Activated T-cell treated with anti-CD3 and anti-CD28 coated beads for 24 hours (primary cell): Measurements from ENCODE around the gene SLC25A23.
"Not testable (repeated sequence)": the region's sequence is repeated elsewhere in the genome, so short reads cannot be mapped to it uniquely, and the experiment has no call there.

Source experiments
- DNase-seq: peaks from one replicate; pipeline ENCODE4 v3.0.0-alpha.2; 2020; ENCODE audit warnings: low read depth

Gene SLC25A23

GRCh38 chr19:6457958-6458694 is 1.5 kb downstream of the SLC25A23 start:
- no peak for DNase-seq

- no peak for DNase-seq
These were observed 3.7 kb downstream of the SLC25A23 start for GRCh38 chr19:6455924-6456323.

GRCh38 chr19:6453951-6454565 is 5.5 kb downstream of the SLC25A23 start:
- no peak for DNase-seq

GRCh38 chr19:6452899-6453298 is 6.7 kb downstream of the SLC25A23 start:
- DNase-seq: no peak

- DNase-seq: no peak
These were observed 7.4 kb downstream of the SLC25A23 start for GRCh38 chr19:6452223-6452614.

GRCh38 chr19:6451583-6452222 is 7.9 kb downstream of the SLC25A23 start:
- no peak for DNase-seq

GRCh38 chr19:6450166-6450565 is 9.4 kb downstream of the SLC25A23 start:
- DNase-seq: no peak

GRCh38 chr19:6448045-6448444 is 11.5 kb downstream of the SLC25A23 start:
- no peak for DNase-seq

GRCh38 chr19:6446452-6446851 is 13.1 kb downstream of the SLC25A23 start:
- no peak for DNase-seq

GRCh38 chr19:6443986-6444385 is 15.6 kb downstream of the SLC25A23 start:
- DNase-seq: no peak

GRCh38 chr19:6442087-6442688 is 17.4 kb downstream of the SLC25A23 start:
- DNase-seq: no peak

GRCh38 chr19:6440905-6441304 is 18.7 kb downstream of the SLC25A23 start:
- no peak for DNase-seq

GRCh38 chr19:6439743-6440142 is 19.8 kb downstream of the SLC25A23 start:
- DNase-seq: no peak

- no peak for DNase-seq
These were observed 25.9 kb downstream of the SLC25A23 start, which contains the start of gene SLC25A41 for GRCh38 chr19:6433663-6434062. TSS of gene SLC25A41 (minus strand) at chr19:6433763. CDS start at chr19:6433693, 70 bp downstream.

- DNase-seq: no peak
These were observed 26.4 kb downstream of the SLC25A23 start for GRCh38 chr19:6433165-6433564.

GRCh38 chr19:6431891-6432290 is 27.7 kb downstream of the SLC25A23 start:
- DNase-seq: no peak

- no peak for DNase-seq
These were observed 30.0 kb downstream of the SLC25A23 start for GRCh38 chr19:6429419-6430221.

- DNase-seq: not testable (repeated sequence)
These were observed 30.7 kb downstream of the SLC25A23 start for GRCh38 chr19:6428692-6429418.

- DNase-seq: no peak
These were observed 32.5 kb downstream of the SLC25A23 start for GRCh38 chr19:6427131-6427530.

- DNase-seq: no peak
These were observed 33.6 kb downstream of the SLC25A23 start for GRCh38 chr19:6425732-6426620.
